ENCODE results near the gene DUS1L.

- no peak for TF ChIP-seq CHD2 (IDR thresholded peaks at IDR 0.05; ENCODE audit: low read length, partially characterized antibody)
- no peak for TF ChIP-seq CTCF (IDR thresholded peaks at IDR 0.05)
Measured at GRCh38 chr17:82048571-82048971, 17.0 kb downstream of the DUS1L start.
